K562 (cell line): ENCODE data around the gene RPTOR.

Source experiments
- CTBP1 ChIP-seq: fragments of 450-650 bp; IDR thresholded peaks from 2 replicates; pipeline ENCODE4 v1.6.1; 2016; ENCODE audit warnings: borderline replicate concordance
- EZH2 ChIP-seq: IDR thresholded peaks from 2 replicates; pipeline ENCODE4 v1.6.1; 2012; ENCODE audit warnings: low read depth, mild to moderate bottlenecking, inconsistent platforms, low read length, borderline replicate concordance
- GABPB1 ChIP-seq: sonication (generic); formaldehyde crosslinking; IDR thresholded peaks from 2 replicates; pipeline ENCODE4 v1.8.0; 2022; ENCODE audit warnings: mild to moderate bottlenecking, missing genetic modification reagents
- GTF2F1 ChIP-seq: IDR thresholded peaks from 2 replicates; pipeline ENCODE4 v1.6.1; 2011; ENCODE audit warnings: low read depth, low read length, improper control_type of control experiment
- HDAC1 ChIP-seq, 2 experiments: fragments of 450-650 bp; IDR thresholded peaks; 2 replicates each; pipeline ENCODE4 v1.6.1; 2016 to 2017; ENCODE audit warnings: inconsistent platforms in 1 of 2, mild to moderate bottlenecking in 1 of 2, moderate library complexity in 1 of 2
- POLR2B ChIP-seq: fragments of 450-650 bp; IDR thresholded peaks from 2 replicates; pipeline ENCODE4 v1.6.1; 2018; ENCODE audit warnings: low read depth; ENCODE audit not compliant: partially characterized antibody
- SETDB1 ChIP-seq: IDR thresholded peaks from one replicate; pipeline ENCODE4 v1.6.1; 2012; ENCODE audit warnings: low read length, control low read depth, inconsistent platforms
- ZBED1 ChIP-seq: IDR thresholded peaks from 2 replicates; pipeline ENCODE4 v1.6.1; 2014
- ZBTB1 ChIP-seq: sonication (generic); formaldehyde crosslinking; IDR thresholded peaks from 2 replicates; pipeline ENCODE4 v1.8.1; 2023; ENCODE audit warnings: missing genetic modification reagents, low read depth, mild to moderate bottlenecking, borderline replicate concordance
- ZKSCAN1 ChIP-seq: fragments of 150-350 bp; IDR thresholded peaks from 2 replicates; pipeline ENCODE4 v1.6.1; 2016; ENCODE audit warnings: low read depth, low read length

GRCh38 chr17:80695979-80696378 lies 151.3 kb downstream of the RPTOR start:
- no peak for TF ChIP-seq CTBP1
- no peak for TF ChIP-seq ZBED1
- TF ChIP-seq SETDB1: no peak
- no peak for TF ChIP-seq GTF2F1
- TF ChIP-seq EZH2: no peak
- no peak for TF ChIP-seq ZBTB1 (CRISPR knock-in tag)
- TF ChIP-seq ZKSCAN1: no peak
- no peak for TF ChIP-seq HDAC1 (IDR thresholded peaks at IDR 0.05)
- no peak for TF ChIP-seq POLR2B
- no peak for TF ChIP-seq GABPB1 (CRISPR knock-in tag)
